GM21447 (cell line): ENCODE measurements around the gene EDDM3A.

Experiments
- ATAC-seq: cut with Tn5 transposase; IDR thresholded peaks from one replicate; pipeline ENCODE4 v1.9.1; 2021; ENCODE audit not compliant: unreplicated experiment

The EDDM3A gene

GRCh38 chr14:20782280-20782890 lies 36.7 kb downstream of the EDDM3A start:
- no peak for ATAC-seq

DNA sequence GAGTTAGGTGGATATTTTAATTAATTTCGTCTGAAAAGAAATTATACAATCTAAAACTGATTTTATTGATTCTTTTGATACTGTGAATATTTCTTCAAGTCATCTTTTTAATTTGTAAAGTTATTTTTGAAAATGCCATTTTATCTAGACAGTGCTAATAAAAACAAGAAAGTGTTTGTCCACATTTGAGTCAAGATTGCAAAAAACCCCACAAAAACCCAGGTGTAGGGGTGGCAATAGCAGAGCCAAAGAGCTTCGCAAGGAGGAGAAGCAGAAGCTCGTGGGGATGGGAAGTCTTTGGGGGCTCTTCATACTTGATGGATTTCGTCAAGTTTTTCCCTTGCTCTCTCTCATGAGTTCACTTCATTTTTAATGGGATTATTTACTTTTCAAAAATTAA lies 41.3 kb downstream of the EDDM3A start:
- ATAC-seq = no peak

DNA sequence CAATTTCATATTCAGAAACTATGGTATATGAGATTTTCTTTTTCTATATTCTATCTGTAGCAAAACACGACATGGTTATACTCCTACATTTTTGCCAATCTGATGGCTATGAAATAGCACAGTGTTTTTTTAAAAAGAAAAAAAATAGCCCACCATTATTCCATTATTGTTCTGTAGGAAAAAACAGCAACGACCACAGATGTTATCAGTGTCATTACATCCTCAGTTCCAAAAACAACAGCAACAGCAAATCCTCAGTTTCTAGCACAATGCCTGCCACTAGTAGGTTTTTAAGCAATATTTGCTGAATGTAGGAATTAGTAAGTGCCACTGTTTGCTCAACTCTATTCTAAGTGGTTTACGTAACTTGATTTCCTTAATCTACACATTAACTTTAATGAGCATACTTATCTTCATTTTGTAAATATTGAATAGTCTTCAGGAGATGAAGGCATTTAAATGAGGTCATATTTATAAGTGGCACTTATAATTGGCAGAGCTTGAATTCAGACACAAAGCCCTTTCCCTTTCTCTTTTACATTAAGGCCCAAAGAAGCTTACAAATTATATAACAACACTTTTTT lies 43.6 kb downstream of the EDDM3A start:
- no peak for ATAC-seq

DNA sequence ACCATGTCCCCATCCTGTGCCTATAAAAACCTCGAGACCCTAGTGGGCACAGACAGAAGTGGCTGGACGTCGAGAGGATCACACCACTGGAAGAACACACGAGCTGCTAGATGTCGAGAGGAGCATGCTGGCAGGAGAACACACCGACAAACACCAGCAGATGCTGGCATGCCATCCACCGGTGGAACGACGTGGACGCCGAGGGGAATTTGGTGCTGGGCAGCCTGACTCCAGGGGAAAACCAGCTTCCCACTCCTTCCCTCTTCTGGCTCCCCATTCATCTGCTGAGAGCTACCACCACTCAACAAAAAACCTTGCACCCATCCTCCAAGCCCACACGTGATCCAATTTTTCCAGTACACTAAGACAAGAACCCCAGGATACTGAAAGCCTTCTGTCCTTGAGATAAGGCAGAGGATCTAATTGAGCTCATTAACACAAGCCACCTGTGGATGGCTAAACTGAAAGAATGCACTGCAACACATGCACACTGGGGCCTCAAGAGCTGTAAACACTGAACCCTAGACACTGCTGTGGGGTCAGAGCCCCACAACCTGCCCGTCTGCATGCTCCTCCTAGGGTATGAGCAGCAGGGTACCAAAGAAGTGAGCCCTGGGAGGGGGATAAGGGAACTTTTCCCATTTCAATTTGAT lies 44.9 kb downstream of the EDDM3A start:
- no peak for ATAC-seq

DNA sequence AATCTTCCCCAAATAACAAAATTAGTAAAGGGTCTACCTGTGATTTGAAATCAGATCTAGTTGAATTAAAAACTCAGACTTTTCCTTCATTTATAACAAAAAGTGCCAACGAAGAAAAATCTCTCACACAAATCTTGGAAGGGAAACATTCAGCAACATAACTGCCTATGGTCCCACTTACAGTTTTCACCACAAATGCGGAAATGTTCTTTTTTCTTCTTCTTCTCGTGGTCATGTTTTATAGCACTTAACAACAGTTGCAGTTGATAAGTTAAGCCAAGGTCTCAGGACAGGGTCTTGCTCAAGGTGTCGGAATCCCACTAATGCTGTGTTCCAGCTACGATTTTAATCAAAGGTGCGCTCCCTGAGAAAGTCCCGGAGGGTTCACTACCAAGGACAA lies 45.5 kb downstream of the EDDM3A start:
- no peak for ATAC-seq

- no peak for ATAC-seq
These were observed 45.9 kb downstream of the EDDM3A start for GRCh38 chr14:20791597-20791996.

DNA sequence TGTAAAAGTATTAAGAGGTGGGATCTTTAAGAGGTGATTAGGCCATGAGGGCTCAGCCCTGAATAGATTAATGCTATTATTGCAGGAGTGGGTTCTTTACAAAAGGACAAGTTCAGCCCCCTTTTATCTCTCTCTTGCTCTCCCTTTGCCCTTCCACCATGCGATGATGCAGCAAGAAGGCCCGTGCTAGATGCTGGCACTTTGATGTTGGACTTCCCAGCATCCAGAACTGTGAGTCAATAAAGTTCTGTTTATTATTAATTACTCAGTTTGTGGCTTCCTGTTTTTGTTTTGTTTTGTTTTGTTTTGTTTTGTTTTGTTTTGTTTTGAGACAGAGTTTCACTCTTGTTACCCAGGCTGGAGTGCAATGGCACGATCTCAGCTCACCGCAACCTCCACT lies 46.9 kb downstream of the EDDM3A start:
- ATAC-seq = no peak

DNA sequence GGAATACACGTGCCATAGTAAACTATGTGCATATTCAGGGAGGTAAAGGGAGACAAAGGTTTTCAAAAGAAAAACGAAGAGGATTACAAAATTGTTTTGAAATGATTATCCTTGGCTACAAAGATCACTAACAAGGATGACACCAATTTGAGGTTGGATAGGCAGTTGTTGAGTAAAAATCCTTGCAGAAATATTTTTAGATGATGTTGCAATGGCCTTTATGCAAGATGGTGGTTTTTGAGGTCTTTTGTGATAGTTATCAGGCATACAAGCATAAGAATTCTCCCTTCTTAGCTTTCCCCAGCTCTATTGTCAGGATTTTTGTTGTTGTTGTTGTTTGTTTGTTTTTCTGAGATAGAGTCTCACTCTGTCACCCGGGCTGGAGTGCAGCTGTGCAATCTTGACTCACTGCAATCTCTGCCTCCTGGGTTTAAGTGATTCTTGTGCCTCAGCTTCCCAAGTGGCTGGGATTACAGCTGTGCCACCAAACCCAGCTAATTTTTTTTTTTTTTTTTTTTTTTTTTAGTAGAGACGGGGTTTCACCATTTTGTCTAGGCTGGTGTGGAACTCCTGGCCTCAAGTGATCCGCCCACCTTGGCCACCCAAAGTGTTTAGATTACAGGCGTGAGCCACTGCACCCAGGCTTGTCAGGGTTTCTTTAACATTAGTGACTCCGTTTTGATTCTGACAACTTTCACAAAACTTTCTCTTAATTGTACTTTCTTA lies 49.1 kb downstream of the EDDM3A start:
- no peak for ATAC-seq

- no peak for ATAC-seq
These were observed 51.5 kb downstream of the EDDM3A start for GRCh38 chr14:20797164-20797563.
